Measurements from ENCODE around the gene PIP5K1A.

DNA sequence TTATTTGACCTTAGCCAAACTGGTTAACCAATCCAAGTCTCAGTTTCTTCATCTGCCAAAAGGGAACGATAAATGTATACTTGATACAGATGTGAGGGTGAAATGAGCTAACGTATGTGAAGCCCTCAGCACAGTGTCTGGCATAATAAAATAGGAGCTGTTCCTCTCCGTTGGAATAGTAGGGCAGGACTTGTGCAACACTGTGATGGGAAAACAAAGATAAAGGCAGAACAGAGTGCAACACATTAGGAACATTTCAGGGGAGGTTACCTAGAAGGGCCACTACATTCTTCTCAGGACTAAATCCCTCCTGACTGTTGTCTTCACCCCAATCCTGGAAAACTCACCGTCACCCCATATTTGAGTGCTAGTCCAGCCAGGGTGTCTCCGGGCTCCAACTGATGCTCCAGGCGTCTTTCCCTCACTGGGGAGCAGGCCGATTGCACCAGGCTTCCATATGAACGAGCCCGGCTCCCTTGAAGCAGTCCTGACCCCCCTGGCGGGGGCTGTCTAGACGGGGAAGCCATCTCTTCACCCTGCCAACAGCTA, 33.5 kb upstream of the PIP5K1A start:
- no peak for TF ChIP-seq BHLHE40 (IDR thresholded peaks at IDR 0.05; ENCODE audit: borderline replicate concordance)
- TF ChIP-seq SUZ12 (IDR thresholded peaks at IDR 0.05): no peak
- no peak for TF ChIP-seq SP1 (IDR thresholded peaks at IDR 0.05)
- no peak for TF ChIP-seq TARDBP (IDR thresholded peaks at IDR 0.05)
- no peak for TF ChIP-seq ARNT (IDR thresholded peaks at IDR 0.05)
- no peak for TF ChIP-seq FOXM1 (IDR thresholded peaks at IDR 0.05; ENCODE audit: borderline replicate concordance)
- no peak for TF ChIP-seq FOXK2 (IDR thresholded peaks at IDR 0.05)

Data from HEK293T (cell line).